H7 (cell line): Measurements from ENCODE around the gene PRRT2. TPM values are rescaled to one million over a fixed set of nuclear protein-coding genes. Genes with fewer than 3 reads are reported as not detected.
A peak's percentile ranks its signal among the peaks of the same experiment; 100 is the strongest.

ENCODE experiments used
- DNase-seq: peaks from one replicate; pipeline ENCODE4 v3.0.0; 2012
- H3K27me3 ChIP-seq: 2 replicates; pipeline ENCODE4 v1.6.0; 2011; ENCODE audit warnings: mild to moderate bottlenecking, low read length; ENCODE audit not compliant: control insufficient read depth, insufficient read depth
- H3K36me3 ChIP-seq: replicated peaks from 2 replicates; pipeline ENCODE4 v1.5.1; 2011; ENCODE audit warnings: low read length; ENCODE audit not compliant: control insufficient read depth, insufficient read depth
- H3K4me3 ChIP-seq: 2 replicates; pipeline ENCODE4 v1.5.1; 2011; ENCODE audit warnings: low read depth, mild to moderate bottlenecking, control low read depth, low read length, moderate library complexity; ENCODE audit not compliant: insufficient read depth
- total RNA-seq: library from RNA; depleted of rRNA; stranded (reverse); fragments of >200 nt; shearing (Covaris generic); gene quantifications from 2 replicates; pipeline ENCODE4 v1.2.3, GENCODE V29; 2014; rRNA removed

The PRRT2 gene
- total RNA-seq, 1 experiment from 2014 or later, result 1.8 TPM

DNA sequence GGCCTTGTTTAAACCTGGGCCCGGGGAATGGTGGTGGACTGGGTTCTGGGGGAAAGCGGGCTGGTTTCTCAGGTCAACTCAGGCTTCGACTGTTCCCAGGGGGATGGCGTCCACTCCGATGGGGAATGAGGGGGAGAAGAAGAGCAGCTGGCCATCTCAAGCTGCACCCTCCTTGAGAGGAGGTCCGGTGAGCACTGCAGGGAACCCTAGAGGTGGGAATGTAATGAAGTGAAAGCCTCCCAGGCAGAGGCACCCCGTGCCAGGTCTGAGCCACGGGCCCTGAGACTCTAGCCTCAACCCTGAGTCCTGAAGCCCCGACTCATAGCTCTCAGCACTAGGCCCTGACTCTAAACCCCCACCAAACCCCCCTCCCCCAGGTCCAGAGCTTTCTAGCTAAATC lies 52.2 kb downstream of the PRRT2 start:
- Histone ChIP-seq H3K4me3 (no peak overlapping the region), H3K27me3 (no peaks in the 10 kb centered on the region), H3K36me3 (peaks cover 6% of the 10 kb centered on the region)
- DNase-seq, result peak; percentile 30

Other genes starting within 250 kb of the PRRT2 start
- 0.48 and 0.59 TPM in 2 replicates for gene SPN, start 148.9 kb upstream of the PRRT2 start, total RNA-seq
- gene QPRT, start 133.0 kb upstream of the PRRT2 start, total RNA-seq, result 165 and 173 TPM in 2 replicates
- gene C16orf54, start 66.2 kb upstream of the PRRT2 start, total RNA-seq, result not detected in 2 replicates
- not detected in 2 replicates for gene ZG16, start 33.9 kb upstream of the PRRT2 start, total RNA-seq
- gene KIF22, start 21.4 kb upstream of the PRRT2 start, total RNA-seq, result 202 and 205 TPM in 2 replicates
- 496 and 509 TPM in 2 replicates for gene MAZ, start 5.7 kb upstream of the PRRT2 start, total RNA-seq
- gene PAGR1, start 4.0 kb downstream of the PRRT2 start, total RNA-seq, result 62.1 and 67.1 TPM in 2 replicates
- 7.0 and 22.0 TPM in 2 replicates for gene MVP, start 8.3 kb downstream of the PRRT2 start, total RNA-seq
- gene CDIPT, start 51.0 kb downstream of the PRRT2 start, total RNA-seq, result 91.3 and 97.6 TPM in 2 replicates
- 47.3 and 59.0 TPM in 2 replicates for gene SEZ6L2, start 87.4 kb downstream of the PRRT2 start, total RNA-seq
- 24.4 and 24.6 TPM in 2 replicates for gene ASPHD1, start 88.3 kb downstream of the PRRT2 start, total RNA-seq
- 8.3 and 9.1 TPM in 2 replicates for gene KCTD13, start 114.0 kb downstream of the PRRT2 start, total RNA-seq
- gene TMEM219, start 149.9 kb downstream of the PRRT2 start, total RNA-seq, result 88.0 and 97.6 TPM in 2 replicates
- 39.9 and 41.3 TPM in 2 replicates for gene TAOK2, start 161.7 kb downstream of the PRRT2 start, total RNA-seq
- 19.0 and 20.5 TPM in 2 replicates for gene HIRIP3, start 183.4 kb downstream of the PRRT2 start, total RNA-seq
- 58.7 and 91.9 TPM in 2 replicates for gene INO80E, start 184.0 kb downstream of the PRRT2 start, total RNA-seq
- gene DOC2A, start 198.8 kb downstream of the PRRT2 start, total RNA-seq, result 4.1 and 5.3 TPM in 2 replicates
- gene C16orf92, start 211.0 kb downstream of the PRRT2 start, total RNA-seq, result not detected in 2 replicates
- gene TLCD3B, start 219.1 kb downstream of the PRRT2 start, total RNA-seq, result 3.0 and 5.5 TPM in 2 replicates